ENCODE measurements around the gene GPS2. TPM values are rescaled to one million over a fixed set of nuclear protein-coding genes. Genes with fewer than 3 reads are reported as not detected.

GPS2 gene
- total RNA-seq, 1 experiment from 2014 or later: 62.6 TPM

DNA sequence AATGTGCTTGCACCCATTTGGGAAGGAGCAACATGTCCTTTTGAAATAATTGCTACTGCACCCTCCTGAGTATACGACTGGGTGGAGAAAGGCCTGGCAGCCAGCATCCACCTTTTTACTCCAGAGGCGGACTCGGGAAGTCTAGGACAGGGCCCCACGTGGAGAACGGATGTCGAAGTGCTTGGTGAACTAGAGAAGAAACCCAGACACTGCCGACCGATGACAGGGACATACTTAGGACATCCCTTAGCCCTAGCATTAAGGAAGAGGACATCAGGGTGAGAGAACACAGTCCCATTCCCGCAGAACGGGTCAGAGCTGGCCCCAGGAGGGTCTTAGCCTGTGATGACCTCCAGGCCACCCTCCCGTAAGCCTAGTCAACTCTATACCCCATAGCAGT lies 24.5 kb downstream of the GPS2 start:
- Histone ChIP-seq H3K56ac (ENCODE audit: insufficient read length, low read depth, low read length) (no peak overlapping the region), H3K9ac (ENCODE audit: extremely low read depth, insufficient read length, low read length) (no peak overlapping the region), H4K5ac (ENCODE audit: insufficient read length, low read depth, low read length) (no peak overlapping the region), H3K27ac (ENCODE audit: insufficient read length, low read depth, low read length) (no peak overlapping the region), H3K23ac (ENCODE audit: insufficient read length, low read depth, low read length) (no peak overlapping the region), H2AK5ac (ENCODE audit: insufficient read length, low read length) (no peak overlapping the region), H4K20me1 (ENCODE audit: control insufficient read depth, insufficient read depth, insufficient read length) (no peaks in the 10 kb centered on the region), H3K18ac (ENCODE audit: insufficient read length, low read depth, low read length) (no peak overlapping the region), H2BK5ac (ENCODE audit: insufficient read length, low read length) (no peak overlapping the region), H2AFZ (ENCODE audit: low read length) (no peak overlapping the region), H2BK20ac (ENCODE audit: low read depth, low read length, poor library complexity, severe bottlenecking) (no peak overlapping the region), H3K4me2 (ENCODE audit: insufficient read depth, insufficient read length, low read length) (no peak overlapping the region), H3K9me3 (ENCODE audit: control insufficient read depth, low read depth, low read length) (no peaks in the 10 kb centered on the region), H2BK15ac (ENCODE audit: low read depth, low read length) (no peak overlapping the region), H3K4ac (ENCODE audit: low read depth, low read length) (no peak overlapping the region), H3K23me2 (ENCODE audit: insufficient read length, low read depth, low read length, poor library complexity, severe bottlenecking) (peaks cover 4% of the 10 kb centered on the region), H4K8ac (replicated peaks; ENCODE audit: insufficient read length, low read depth, low read length) (no peak overlapping the region), H3K14ac (ENCODE audit: insufficient read depth, low read length) (no peak overlapping the region), H4K91ac (ENCODE audit: insufficient read length, low read depth, low read length) (no peak overlapping the region), H3K27me3 (ENCODE audit: insufficient read depth, low read length) (peaks cover 2% of the 10 kb centered on the region), H3K79me2 (ENCODE audit: insufficient read depth, low read length) (no peaks in the 10 kb centered on the region), H3K4me1 (ENCODE audit: insufficient read depth, low read length) (peaks cover 2% of the 10 kb centered on the region; the same call in 1 of the 2 replicates), H2BK12ac (ENCODE audit: insufficient read length, low read depth, low read length) (no peak overlapping the region), H3K79me1 (ENCODE audit: insufficient read depth, low read depth, low read length, poor library complexity, severe bottlenecking) (no peaks in the 10 kb centered on the region), H3T11ph (ENCODE audit: low read length) (no peak overlapping the region), H2BK120ac (ENCODE audit: low read depth, low read length, poor library complexity, severe bottlenecking) (no peak overlapping the region)
- Mint-ChIP-seq H3K36me3 (ENCODE audit: insufficient read depth in 1 of 3, low read depth in 3 of 3) (peaks cover 3 to 17% (median 11%) of the 10 kb centered on the region in 3 experiments; a peak in 5 of 7 replicates), H3K27me3 (ENCODE audit: low read depth) (peaks cover 38% of the 10 kb centered on the region), H3K4me1 (peaks cover 11 to 23% of the 10 kb centered on the region in 2 experiments), H3K27ac (no peak overlapping the region), H3K9me3 (peaks cover 0 to 3% of the 10 kb centered on the region in 2 experiments; a peak in 2 of 5 replicates), H3K4me3 (no peak overlapping the region)
- TF ChIP-seq, protein P1, sequence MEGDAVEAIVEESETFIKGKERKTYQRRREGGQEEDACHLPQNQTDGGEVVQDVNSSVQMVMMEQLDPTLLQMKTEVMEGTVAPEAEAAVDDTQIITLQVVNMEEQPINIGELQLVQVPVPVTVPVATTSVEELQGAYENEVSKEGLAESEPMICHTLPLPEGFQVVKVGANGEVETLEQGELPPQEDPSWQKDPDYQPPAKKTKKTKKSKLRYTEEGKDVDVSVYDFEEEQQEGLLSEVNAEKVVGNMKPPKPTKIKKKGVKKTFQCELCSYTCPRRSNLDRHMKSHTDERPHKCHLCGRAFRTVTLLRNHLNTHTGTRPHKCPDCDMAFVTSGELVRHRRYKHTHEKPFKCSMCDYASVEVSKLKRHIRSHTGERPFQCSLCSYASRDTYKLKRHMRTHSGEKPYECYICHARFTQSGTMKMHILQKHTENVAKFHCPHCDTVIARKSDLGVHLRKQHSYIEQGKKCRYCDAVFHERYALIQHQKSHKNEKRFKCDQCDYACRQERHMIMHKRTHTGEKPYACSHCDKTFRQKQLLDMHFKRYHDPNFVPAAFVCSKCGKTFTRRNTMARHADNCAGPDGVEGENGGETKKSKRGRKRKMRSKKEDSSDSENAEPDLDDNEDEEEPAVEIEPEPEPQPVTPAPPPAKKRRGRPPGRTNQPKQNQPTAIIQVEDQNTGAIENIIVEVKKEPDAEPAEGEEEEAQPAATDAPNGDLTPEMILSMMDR (conservative IDR thresholded peaks at IDR 0.05): no peak
- DNase-seq: no peak
- no CpG with 5 or more reads among the region's 11 CpGs for whole genome bisulfite sequencing (ENCODE audit: extremely low coverage, insufficient read length, low lambda C conversion rate)

Data from H9 (cell line).